ENCODE data around the gene RSKR. TPM values are rescaled to one million over a fixed set of nuclear protein-coding genes. Genes with fewer than 3 reads are reported as not detected.

The RSKR gene
- total and polyA plus RNA-seq, 9 of the 15 experiments (the other 6 are each of a cell fraction or from before 2014, with no cell fraction given), result 1.4 to 42.3 (median 16.2) TPM

DNA sequence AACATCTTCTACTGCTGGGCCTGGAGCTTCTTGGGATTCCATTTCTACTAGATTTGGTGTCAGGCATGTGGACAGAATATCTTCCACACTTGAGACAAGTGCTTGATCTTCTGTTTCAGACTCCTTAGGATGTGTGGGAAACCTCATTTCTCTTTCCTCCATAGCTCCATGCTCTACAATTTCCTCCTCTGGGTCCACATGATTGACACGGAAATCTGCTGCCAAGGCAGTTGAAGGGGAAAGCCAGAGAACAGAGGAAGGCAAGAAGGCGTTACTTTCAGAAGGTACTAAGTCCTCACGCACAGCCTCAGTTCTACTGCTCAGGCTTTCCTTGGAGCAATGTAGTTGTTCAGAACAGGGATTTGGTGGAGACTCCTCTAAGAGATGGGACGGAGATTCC, 21.7 kb downstream of the RSKR start:
- intact Hi-C loops (cut with micrococcal nuclease), result loop anchor here (10.0 kb wide), 1 partner anchor 313 kb away; the partner anchor contains the start of gene DHRS13
- peaks cover 77% of the 10 kb centered on the region for H3K36me3 ChIP-seq (ENCODE audit: control insufficient read depth, insufficient read depth, low read length)
- H3K4me3 ChIP-seq, result no peak overlapping the region
- CTCF ChIA-PET (ENCODE audit: low intra/inter-chr PET ratio), result no interaction called here
- ATAC-seq (no peak), FAIRE-seq (peak; percentile 29), DNase-seq (ENCODE audit: extremely low read depth in 1 of 4, low spot score in 3 of 4) (no peak)
- H3K9me1 ChIP-seq (ENCODE audit: control insufficient read depth, insufficient read depth, low read length), result no peaks in the 10 kb centered on the region
- H3K9me3 ChIP-seq (replicated peaks; ENCODE audit: control insufficient read depth, insufficient read depth, low read depth, low read length), result no peaks in the 10 kb centered on the region
- no peaks in the 10 kb centered on the region for H3K27me3 ChIP-seq (ENCODE audit: control insufficient read depth in 2 of 2, insufficient read depth in 2 of 2, low read length in 2 of 2)
- POLR2A ChIA-PET, result interaction anchor here (0.6 to 15.9 kb wide), 7 partner anchors 10 to 359 kb away, joined by 3 to 274 read pairs (median 3); partner anchors contain the start of gene ALDOC
- H3K9ac ChIP-seq (ENCODE audit: insufficient read depth in 1 of 2, low read depth in 2 of 2, low read length in 2 of 2), result no peak overlapping the region
- in situ Hi-C loops (cut with MboI), result no loop called here
- WGBS (ENCODE audit: insufficient coverage, low coverage, missing lambda C conversion rate), result 82% methylated on average over 4 of the region's 4 CpGs
- H3K4me2 ChIP-seq (ENCODE audit: insufficient read depth, low read length), result no peak overlapping the region
- H3K4me1 ChIP-seq (replicated peaks in 1 of 2; ENCODE audit: control insufficient read depth in 2 of 2, insufficient read depth in 2 of 2, low read length in 2 of 2), result peaks cover 0 to under 1% of the 10 kb centered on the region in 2 experiments; a peak in 2 of 5 replicates
- peaks cover 20% of the 10 kb centered on the region for H3K79me2 ChIP-seq (ENCODE audit: control insufficient read depth, insufficient read depth, low read length)
- H3K27ac ChIP-seq (ENCODE audit: extremely low read depth, low read depth, low read length), result no peak overlapping the region
- no peak overlapping the region for H2AFZ ChIP-seq (ENCODE audit: low read depth, low read length)
- TSS peak; percentile 17 for BruUV-seq (replicated peaks)
- H4K20me1 ChIP-seq (replicated peaks; ENCODE audit: control insufficient read depth, insufficient read depth, low read length), result no peaks in the 10 kb centered on the region
- TF ChIP-seq CREBBP (IDR thresholded peaks at IDR 0.05; ENCODE audit: low read depth, low read length) (no peak), NFIC (IDR thresholded peaks at IDR 0.05) (no peak), RBBP5 (IDR thresholded peaks at IDR 0.05; ENCODE audit: borderline replicate concordance, insufficient read depth, low read length, poor library complexity, severe bottlenecking) (no peak), ZNF277 (CRISPR knock-in tag; IDR thresholded peaks at IDR 0.05; ENCODE audit: borderline replicate concordance) (no peak), MAFG (tag; conservative IDR thresholded peaks at IDR 0.05) (no peak), CXXC5 (CRISPR knock-in tag; IDR thresholded peaks at IDR 0.05) (no peak), KDM4B (IDR thresholded peaks at IDR 0.05; ENCODE audit: borderline replicate concordance in 2 of 2, low read depth in 1 of 2) (no peak), CUX1 (CRISPR knock-in tag; IDR thresholded peaks at IDR 0.05) (no peak), IRF9 (tag; IDR thresholded peaks at IDR 0.05) (no peak), KDM1A (IDR thresholded peaks at IDR 0.05) (no peak), SAP30 (IDR thresholded peaks at IDR 0.05; ENCODE audit: borderline replicate concordance, insufficient read depth, low read depth, low read length, poor library complexity, severe bottlenecking) (no peak), ZSCAN29 (IDR thresholded peaks at IDR 0.05) (no peak)
- TF ChIP-seq, protein P1, sequence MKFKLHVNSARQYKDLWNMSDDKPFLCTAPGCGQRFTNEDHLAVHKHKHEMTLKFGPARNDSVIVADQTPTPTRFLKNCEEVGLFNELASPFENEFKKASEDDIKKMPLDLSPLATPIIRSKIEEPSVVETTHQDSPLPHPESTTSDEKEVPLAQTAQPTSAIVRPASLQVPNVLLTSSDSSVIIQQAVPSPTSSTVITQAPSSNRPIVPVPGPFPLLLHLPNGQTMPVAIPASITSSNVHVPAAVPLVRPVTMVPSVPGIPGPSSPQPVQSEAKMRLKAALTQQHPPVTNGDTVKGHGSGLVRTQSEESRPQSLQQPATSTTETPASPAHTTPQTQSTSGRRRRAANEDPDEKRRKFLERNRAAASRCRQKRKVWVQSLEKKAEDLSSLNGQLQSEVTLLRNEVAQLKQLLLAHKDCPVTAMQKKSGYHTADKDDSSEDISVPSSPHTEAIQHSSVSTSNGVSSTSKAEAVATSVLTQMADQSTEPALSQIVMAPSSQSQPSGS (CRISPR knock-in tag; IDR thresholded peaks at IDR 0.05), result no peak

All from K562 (cell line).